GM08714 (cell line): ENCODE measurements around the gene FFAR4.
"Not testable (repeated sequence)": the region's sequence is repeated elsewhere in the genome, so short reads cannot be mapped to it uniquely, and the experiment has no call there.

Source experiments
- H3K4me3 ChIP-seq: fragments of 200-500 bp; sonication (Bioruptor generic); 2 replicates; pipeline ENCODE4 v1.5.1; 2014; ENCODE audit warnings: mild to moderate bottlenecking, low read length, inconsistent platforms
- ZNF274 ChIP-seq: IDR thresholded peaks from 2 replicates; pipeline ENCODE4 v1.6.1; 2012; ENCODE audit warnings: mild to moderate bottlenecking, low read depth, low read length

FFAR4 gene

DNA sequence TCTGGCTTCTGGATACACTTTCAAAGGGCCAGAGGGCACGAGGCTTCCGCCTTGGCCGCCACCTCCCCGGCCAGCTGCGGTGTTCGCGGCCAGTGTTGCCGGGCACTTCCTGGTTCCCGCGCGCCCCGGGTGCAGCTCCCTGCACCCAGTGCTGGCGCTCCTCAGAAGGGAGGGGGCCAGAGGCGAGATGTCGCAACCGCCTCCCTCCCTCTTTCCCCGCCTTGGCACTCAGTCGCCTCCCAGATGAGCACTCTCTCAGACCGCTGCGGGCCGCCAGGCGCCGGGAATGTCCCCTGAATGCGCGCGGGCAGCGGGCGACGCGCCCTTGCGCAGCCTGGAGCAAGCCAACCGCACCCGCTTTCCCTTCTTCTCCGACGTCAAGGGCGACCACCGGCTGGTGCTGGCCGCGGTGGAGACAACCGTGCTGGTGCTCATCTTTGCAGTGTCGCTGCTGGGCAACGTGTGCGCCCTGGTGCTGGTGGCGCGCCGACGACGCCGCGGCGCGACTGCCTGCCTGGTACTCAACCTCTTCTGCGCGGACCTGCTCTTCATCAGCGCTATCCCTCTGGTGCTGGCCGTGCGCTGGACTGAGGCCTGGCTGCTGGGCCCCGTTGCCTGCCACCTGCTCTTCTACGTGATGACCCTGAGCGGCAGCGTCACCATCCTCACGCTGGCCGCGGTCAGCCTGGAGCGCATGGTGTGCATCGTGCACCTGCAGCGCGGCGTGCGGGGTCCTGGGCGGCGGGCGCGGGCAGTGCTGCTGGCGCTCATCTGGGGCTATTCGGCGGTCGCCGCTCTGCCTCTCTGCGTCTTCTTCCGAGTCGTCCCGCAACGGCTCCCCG lies at the start of gene FFAR4:
Gene FFAR4, plus strand, starts transcription at position 231 of the 842 bp plus-strand sequence. Its CDS starts 56 bp downstream, at position 287.
- no peak within 1 kb of the TSS for H3K4me3 ChIP-seq
- TF ChIP-seq ZNF274: no peak

DNA sequence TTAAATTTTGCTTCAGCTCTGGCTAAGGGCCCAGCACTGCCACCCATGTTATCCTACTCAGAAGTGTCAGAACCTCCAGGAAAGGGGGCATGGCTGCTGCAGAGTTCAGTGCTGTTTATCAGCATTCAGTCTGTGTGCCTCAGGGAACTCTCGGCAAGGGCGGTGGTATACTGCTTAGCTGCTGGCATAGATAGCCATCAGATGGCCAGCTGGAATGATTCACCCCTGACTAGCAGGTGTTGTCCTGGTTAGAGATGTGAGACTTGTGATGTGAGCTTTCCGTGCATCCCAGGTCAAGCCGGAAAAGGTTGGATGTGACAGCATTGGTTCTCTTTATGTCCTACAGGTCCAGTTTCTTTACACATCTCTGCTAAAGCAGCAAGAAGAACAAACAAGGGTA lies 47.9 kb upstream of the FFAR4 start:
- TF ChIP-seq ZNF274: no peak
- no peak overlapping the region for H3K4me3 ChIP-seq

DNA sequence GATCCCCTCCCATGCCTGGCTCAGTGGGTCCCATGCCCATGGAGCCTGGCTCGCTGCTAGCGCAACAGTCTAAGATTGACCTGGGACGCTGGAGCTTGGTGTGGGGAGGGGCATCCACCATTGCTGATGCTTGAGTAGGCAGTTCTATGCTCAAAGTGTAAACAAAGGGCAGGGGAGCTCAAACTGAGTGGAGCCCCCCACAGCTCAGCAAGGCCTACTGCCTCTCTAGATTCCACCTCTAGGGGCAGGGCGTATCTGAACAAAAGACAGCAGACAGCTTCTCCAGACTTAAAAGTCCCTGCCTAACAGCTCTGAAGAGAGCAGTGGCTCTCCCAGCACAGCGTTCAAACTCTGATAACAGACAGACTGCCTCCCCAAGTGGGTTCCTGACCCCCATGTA lies 31.2 kb upstream of the FFAR4 start:
- TF ChIP-seq ZNF274: no peak
- H3K4me3 ChIP-seq: no peak overlapping the region

DNA sequence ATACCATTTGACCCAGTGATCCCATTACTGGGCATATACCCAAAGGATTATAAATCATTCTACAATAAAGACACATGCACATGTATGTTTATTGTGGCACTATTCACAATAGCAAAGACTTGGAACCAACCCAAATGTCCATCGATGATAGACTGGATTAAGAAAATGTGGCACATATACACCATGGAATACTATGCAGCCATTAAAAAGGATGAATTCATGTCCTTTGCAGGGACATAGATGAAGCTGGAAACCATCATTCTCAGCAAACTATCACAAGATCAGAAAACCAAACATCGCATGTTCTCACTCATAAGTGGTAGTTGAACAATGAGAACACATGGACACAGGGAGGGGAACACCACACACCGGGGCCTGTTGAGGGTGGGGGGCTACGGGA lies 25.6 kb upstream of the FFAR4 start:
- not testable (repeated sequence) for H3K4me3 ChIP-seq

DNA sequence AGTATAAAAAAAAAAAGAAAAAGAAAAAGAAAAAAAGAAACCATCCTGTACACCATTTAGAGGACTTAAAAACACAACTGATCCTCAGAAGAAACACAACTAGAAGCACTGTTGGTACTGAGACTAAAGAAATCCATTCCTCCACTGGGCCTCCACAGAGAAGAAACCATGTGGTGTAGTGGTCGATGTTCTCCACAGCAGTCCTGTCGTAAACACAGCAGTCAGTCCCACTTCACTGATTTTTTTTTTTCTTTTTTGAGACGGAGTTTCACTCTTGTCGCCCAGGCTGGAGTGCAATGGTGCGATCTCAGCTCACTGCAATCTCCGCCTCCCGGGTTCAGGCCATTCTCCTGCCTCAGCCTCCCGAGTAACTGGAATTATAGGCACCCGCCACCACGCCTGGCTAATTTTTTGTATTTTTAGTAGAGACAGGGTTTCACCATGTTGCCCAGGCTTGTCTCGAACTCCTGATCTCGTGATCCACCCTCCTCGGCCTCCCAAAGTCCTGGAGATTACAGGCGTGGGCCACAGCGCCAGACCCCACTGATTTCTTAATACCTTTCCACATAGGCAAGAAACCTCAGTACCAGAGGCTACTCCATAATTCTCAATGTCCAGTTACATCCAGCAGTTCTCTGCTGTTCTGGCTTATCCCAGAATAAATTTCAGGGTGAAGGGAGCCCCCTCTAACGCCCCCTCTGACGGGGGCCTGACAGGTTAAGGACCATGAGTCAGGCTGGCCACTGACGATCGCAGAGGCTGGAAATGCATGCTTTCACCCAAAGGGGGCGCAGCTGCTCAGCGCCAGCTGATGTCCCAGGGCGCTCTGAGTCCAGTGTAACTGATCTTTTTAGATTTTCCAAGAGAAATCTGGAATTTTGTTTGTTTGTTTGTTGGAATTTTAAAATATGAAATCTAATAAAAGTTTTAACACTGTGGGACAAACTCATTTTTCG lies 24.8 kb upstream of the FFAR4 start:
- no peak for TF ChIP-seq ZNF274
- no peak overlapping the region for H3K4me3 ChIP-seq

DNA sequence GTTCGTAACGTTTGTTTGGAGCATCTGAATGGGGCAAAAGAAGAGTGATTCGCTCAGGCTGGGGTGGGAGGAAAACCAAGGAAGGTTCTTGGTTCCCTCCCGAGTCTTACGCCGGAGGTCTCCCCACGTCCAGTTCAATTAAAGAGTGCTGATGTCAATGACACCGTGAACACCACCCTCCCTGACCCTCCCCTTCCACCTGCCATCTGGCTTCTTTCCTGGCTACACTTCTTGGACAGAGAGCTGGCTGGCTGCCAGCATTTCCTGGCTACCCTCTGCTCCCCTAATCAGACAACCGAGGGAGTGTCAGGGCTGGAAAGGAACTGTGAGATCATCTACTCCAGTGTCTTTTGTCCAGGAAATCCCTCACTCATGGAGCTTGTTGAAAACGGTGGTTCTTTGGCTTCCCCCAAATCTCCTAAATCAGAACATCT lies 24.1 kb upstream of the FFAR4 start:
- no peak overlapping the region for H3K4me3 ChIP-seq
- TF ChIP-seq ZNF274: no peak

DNA sequence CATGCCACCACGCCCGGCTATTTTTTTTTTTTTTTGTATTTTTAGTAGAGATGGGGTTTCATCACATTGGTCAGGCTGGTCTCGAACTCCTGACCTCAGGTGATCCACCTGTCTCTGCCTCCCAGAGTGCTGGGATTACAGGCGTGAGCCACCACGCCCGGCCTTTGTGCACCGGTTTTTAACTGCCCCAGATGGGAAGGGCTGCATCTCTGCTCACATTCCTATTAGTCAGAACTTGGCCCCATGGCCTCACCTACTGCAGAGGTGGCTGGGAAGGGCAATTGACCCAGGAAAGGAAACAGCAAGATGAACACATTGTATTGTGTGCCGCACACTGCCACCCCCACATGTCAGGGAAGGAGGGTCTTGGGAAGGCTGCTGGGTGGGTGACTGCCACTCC lies 19.5 kb upstream of the FFAR4 start:
- H3K4me3 ChIP-seq: not testable (repeated sequence)

DNA sequence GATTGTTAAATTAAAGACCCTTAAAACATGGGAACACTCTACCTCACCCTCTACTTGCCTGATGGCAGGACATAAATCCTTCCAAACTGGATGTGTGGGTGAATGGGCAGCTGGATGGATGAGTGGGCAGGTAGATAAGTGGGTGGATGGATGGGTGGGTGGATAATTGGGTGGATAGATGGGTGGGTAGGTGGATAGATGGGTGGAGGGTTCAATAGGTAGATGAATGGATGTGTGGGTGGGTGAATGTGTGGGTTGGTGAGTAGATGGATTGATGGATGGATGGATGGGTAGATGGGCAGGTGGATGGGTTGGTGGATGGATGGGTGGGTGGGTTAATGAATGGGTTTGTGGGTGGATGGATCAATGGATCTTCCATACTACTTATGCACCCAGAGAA lies 18.9 kb upstream of the FFAR4 start:
- TF ChIP-seq ZNF274: no peak
- no peak overlapping the region for H3K4me3 ChIP-seq

DNA sequence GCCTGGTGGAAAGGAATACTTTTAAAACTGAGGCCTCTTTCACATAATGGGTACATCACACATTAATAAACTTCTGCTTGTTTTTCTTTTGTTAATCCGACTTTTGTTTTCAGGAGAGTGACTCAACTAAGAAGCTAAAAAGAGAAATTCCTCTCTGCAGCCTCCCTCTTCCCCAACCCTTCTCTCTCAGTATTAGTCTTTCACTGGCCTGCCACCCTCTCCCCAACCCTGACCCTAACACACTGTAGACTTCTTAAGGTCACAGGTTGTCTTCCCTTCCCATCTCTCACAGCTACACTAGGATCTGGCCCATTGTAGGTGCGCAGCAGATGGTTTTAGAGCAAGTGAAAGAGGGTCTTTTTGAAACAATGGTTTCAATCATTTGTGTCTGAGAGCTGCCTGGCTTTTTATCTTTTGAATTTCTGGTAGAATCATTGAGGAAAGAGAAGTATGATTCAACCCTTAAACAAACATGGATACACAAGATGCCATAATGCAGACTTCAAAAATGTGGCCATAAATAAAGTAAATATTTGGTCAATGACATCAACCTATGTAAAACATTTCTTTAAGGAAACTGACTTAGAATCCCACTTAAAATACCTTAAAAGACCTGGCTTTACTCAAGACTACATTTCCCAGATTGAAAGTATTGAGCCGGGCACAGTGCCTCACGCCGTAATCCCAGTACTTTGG lies 17.9 kb upstream of the FFAR4 start:
- H3K4me3 ChIP-seq: no peak overlapping the region
- TF ChIP-seq ZNF274: no peak

DNA sequence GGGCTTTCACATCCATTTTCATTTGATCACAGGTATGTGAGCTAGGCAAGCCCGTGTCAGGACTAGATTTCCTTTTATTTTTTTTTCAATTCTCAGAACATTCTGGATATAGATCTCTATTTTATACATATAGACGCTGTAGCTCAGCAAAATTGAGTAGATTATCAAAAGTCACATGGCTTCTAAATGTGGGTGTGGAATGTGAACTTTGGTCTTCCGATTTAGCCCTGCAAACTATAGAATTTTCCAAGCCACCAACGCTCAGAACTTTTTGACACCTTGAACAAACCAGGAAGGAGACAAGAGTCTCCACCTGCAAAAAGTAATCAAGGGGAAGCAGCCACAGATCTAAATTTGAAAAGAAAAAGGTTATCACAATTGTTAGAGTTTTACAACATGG lies 15.9 kb upstream of the FFAR4 start:
- TF ChIP-seq ZNF274: no peak
- no peak overlapping the region for H3K4me3 ChIP-seq

DNA sequence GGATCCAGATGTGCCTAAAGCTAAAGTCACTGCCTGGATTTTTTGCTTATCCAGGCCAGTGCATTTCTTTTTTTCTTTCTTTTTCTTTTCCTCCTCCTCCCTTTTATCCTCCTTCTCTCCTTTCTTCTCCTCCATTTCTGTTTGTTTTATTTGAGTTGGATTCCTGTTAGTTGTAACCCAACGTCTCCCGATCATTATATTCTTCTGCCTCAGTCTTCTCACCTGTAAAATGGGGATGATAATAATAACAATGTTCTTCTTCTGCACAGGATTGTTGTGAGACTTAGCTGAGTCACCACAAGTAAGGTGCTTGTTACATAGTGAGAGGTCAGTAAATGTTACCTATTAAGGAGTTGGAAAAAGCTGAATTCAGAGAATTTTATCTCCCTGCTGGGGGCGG lies 13.7 kb upstream of the FFAR4 start:
- TF ChIP-seq ZNF274: no peak
- H3K4me3 ChIP-seq: no peak overlapping the region

DNA sequence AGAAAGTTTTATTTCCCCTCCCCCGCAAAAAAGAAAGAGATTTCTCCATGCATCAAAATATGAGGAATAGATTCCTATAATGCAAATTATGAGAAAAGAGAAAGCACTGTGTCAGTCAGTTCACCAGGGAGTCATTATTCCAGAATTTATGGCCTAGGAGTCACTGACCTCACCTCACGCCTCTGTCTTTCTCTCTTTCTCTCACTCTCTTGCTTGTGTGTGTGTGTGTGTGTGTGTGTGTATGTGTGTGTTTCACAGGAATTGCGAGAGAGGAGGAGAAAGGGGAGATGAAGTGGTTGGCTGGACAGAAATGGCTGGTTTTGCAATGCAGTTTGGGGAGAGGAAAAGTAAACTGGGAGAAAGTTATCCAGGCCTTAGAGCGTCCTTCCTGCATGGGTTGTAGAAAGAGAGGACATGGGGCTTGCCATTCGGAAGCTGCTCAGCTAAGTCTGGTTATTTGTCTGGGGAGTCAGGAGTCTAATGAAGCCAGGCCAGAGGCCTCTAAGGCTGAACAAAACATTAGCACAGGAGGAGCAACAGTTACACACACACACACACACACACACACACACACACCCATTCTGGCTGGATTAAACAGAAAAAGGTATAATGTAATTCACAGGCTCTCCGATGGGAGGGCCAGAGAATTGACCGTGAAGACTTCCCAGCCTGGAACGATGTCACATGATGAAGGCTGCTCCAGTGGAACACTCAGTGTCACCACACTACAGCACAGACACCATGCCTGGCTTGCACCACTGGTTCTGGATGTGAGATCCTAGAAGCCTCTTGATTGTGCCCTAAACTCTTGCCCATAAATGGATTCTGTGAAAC lies 12.8 kb upstream of the FFAR4 start:
- TF ChIP-seq ZNF274: no peak

DNA sequence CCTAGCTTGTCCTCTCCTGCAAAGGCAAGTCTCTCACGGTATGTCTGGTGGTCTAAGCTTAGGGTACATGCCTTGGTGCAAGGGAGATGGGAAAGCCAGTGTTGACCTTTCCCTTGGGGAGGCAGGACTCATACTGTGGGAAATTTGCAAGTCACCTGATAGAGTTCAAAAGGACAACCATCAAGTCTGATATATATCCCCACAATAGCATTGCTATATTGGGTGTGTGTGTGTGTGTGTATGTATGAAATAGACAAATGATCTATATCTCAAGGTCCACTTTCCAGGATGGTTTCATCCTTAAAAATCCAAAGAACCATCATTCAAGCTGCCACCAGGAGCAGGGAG lies 12.2 kb upstream of the FFAR4 start:
- no peak overlapping the region for H3K4me3 ChIP-seq
- TF ChIP-seq ZNF274: no peak

More for the DNA sequence above, 12.8 kb upstream of the FFAR4 start:
- no peak overlapping the region for H3K4me3 ChIP-seq
